Measurements from ENCODE around the gene SLC23A1.

Gene SLC23A1

DNA sequence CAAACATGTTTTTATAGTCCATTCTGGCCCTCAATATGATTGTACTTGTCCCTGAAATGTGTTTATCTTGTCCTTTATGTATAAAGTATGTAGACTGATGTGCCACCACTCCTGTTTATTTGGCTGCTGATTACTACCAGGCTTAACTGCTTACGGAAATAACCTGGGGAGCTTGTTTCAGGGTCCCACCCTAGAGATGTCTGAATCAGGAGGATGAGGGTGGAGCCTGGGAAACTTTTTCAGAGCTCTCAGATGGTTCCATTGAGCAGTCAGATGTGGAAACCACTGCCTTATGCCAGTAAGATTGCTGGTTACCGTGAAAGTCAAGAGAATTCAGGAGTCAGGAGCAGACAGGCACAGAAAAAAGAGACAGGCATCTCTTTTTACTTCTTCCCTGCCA lies 19.2 kb downstream of the SLC23A1 start (continued):
- TF ChIP-seq, protein P1, sequence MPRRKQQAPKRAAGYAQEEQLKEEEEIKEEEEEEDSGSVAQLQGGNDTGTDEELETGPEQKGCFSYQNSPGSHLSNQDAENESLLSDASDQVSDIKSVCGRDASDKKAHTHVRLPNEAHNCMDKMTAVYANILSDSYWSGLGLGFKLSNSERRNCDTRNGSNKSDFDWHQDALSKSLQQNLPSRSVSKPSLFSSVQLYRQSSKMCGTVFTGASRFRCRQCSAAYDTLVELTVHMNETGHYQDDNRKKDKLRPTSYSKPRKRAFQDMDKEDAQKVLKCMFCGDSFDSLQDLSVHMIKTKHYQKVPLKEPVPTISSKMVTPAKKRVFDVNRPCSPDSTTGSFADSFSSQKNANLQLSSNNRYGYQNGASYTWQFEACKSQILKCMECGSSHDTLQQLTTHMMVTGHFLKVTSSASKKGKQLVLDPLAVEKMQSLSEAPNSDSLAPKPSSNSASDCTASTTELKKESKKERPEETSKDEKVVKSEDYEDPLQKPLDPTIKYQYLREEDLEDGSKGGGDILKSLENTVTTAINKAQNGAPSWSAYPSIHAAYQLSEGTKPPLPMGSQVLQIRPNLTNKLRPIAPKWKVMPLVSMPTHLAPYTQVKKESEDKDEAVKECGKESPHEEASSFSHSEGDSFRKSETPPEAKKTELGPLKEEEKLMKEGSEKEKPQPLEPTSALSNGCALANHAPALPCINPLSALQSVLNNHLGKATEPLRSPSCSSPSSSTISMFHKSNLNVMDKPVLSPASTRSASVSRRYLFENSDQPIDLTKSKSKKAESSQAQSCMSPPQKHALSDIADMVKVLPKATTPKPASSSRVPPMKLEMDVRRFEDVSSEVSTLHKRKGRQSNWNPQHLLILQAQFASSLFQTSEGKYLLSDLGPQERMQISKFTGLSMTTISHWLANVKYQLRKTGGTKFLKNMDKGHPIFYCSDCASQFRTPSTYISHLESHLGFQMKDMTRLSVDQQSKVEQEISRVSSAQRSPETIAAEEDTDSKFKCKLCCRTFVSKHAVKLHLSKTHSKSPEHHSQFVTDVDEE (CRISPR knock-in tag; IDR thresholded peaks at IDR 0.05): no peak
- TF ChIP-seq, protein P2, sequence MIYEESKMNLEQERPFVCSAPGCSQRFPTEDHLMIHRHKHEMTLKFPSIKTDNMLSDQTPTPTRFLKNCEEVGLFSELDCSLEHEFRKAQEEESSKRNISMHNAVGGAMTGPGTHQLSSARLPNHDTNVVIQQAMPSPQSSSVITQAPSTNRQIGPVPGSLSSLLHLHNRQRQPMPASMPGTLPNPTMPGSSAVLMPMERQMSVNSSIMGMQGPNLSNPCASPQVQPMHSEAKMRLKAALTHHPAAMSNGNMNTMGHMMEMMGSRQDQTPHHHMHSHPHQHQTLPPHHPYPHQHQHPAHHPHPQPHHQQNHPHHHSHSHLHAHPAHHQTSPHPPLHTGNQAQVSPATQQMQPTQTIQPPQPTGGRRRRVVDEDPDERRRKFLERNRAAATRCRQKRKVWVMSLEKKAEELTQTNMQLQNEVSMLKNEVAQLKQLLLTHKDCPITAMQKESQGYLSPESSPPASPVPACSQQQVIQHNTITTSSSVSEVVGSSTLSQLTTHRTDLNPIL (CRISPR knock-in tag; IDR thresholded peaks at IDR 0.05; ENCODE audit: low read depth): no peak

DNA sequence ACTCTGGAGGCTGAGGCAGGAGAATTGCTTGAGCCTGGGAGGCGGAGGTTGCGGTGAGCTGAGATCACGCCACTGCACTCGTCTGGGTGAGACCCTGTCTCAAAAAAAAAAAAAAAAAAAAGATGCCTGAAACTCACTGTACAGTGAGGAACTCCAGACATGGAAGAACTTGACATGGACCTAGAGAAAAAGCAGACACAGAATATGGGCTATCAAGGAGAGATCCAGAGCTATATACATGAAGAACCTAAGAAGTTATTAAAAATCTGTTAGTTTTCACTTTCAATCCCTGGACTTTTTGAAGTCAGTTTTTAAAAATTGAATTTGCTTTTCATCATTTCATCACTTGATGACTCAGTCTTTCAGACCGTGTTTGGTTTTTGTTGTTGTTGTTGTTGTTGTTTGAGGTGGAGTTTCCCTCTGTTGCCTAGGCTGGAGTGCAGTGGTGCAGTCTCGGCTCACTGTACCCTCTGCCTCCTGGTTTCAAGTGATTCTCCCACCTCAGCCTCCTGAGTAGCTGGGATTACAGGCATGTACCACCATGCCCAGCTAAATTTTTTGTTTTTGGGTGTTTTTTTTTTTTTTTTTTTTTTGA lies 21.2 kb downstream of the SLC23A1 start:
- 0 out of 3 replicates have a peak, but pooled peaks have one; percentile 26 for ATAC-seq
- no peak for TF ChIP-seq BACH2 (CRISPR knock-in tag; IDR thresholded peaks at IDR 0.05; ENCODE audit: borderline replicate concordance)
- no peak for TF ChIP-seq PPARA (CRISPR knock-in tag; IDR thresholded peaks at IDR 0.05; ENCODE audit: borderline replicate concordance)
- no peak for TF ChIP-seq ZFP30 (CRISPR knock-in tag; IDR thresholded peaks at IDR 0.05)
- TF ChIP-seq, protein P3, sequence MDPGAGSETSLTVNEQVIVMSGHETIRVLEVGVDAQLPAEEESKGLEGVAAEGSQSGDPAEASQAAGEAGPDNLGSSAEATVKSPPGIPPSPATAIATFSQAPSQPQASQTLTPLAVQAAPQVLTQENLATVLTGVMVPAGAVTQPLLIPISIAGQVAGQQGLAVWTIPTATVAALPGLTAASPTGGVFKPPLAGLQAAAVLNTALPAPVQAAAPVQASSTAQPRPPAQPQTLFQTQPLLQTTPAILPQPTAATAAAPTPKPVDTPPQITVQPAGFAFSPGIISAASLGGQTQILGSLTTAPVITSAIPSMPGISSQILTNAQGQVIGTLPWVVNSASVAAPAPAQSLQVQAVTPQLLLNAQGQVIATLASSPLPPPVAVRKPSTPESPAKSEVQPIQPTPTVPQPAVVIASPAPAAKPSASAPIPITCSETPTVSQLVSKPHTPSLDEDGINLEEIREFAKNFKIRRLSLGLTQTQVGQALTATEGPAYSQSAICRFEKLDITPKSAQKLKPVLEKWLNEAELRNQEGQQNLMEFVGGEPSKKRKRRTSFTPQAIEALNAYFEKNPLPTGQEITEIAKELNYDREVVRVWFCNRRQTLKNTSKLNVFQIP (CRISPR knock-in tag; IDR thresholded peaks at IDR 0.05; ENCODE audit: borderline replicate concordance, low read depth): no peak
- no peak for TF ChIP-seq OSR1 (CRISPR knock-in tag; IDR thresholded peaks at IDR 0.05)
- no peak for TF ChIP-seq TOX (CRISPR knock-in tag; IDR thresholded peaks at IDR 0.05; ENCODE audit: borderline replicate concordance)
- TF ChIP-seq ARNTL (CRISPR knock-in tag; IDR thresholded peaks at IDR 0.05; ENCODE audit: borderline replicate concordance, low read depth): no peak
- no peak for TF ChIP-seq ZNF70 (CRISPR knock-in tag; IDR thresholded peaks at IDR 0.05)
- no peak for TF ChIP-seq ZNF565 (CRISPR knock-in tag; conservative IDR thresholded peaks at IDR 0.05; ENCODE audit: low read depth)
- TF ChIP-seq, protein P1 (CRISPR knock-in tag; IDR thresholded peaks at IDR 0.05): no peak
- TF ChIP-seq, protein P2 (CRISPR knock-in tag; IDR thresholded peaks at IDR 0.05; ENCODE audit: low read depth): no peak

DNA sequence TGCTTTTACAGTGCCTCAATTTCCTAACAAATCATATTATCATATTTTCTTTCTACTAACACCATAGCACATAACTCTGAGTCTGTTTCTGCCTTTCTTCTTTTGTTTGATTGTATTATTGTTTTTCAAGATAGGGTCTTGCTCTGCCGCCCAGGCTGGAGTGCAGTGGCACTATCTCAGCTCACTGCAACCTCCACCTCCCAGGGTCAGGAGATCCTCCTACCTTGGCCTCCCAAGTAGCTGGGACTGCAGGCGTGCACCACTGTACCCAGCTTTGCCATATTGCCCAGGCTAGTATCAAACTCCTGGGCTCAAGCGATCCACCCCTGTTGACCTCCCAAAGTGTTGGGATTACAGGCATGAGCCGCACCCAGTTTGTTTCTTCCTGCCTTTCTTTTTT lies 22.7 kb downstream of the SLC23A1 start:
- ATAC-seq: no peak
- TF ChIP-seq ZFP30 (CRISPR knock-in tag; IDR thresholded peaks at IDR 0.05) (no peak), ESRRG (CRISPR knock-in tag; IDR thresholded peaks at IDR 0.05) (no peak), TOX (CRISPR knock-in tag; IDR thresholded peaks at IDR 0.05; ENCODE audit: borderline replicate concordance) (no peak), BACH2 (CRISPR knock-in tag; IDR thresholded peaks at IDR 0.05; ENCODE audit: borderline replicate concordance) (no peak), CSDC2 (CRISPR knock-in tag; IDR thresholded peaks at IDR 0.05) (no peak), GLIS3 (CRISPR knock-in tag; IDR thresholded peaks at IDR 0.05) (no peak), ARNTL (CRISPR knock-in tag; IDR thresholded peaks at IDR 0.05; ENCODE audit: borderline replicate concordance, low read depth) (no peak), RARB (CRISPR knock-in tag; IDR thresholded peaks at IDR 0.05) (no peak)
- TF ChIP-seq, protein P3 (CRISPR knock-in tag; IDR thresholded peaks at IDR 0.05; ENCODE audit: borderline replicate concordance, low read depth): no peak
- TF ChIP-seq, protein P4, sequence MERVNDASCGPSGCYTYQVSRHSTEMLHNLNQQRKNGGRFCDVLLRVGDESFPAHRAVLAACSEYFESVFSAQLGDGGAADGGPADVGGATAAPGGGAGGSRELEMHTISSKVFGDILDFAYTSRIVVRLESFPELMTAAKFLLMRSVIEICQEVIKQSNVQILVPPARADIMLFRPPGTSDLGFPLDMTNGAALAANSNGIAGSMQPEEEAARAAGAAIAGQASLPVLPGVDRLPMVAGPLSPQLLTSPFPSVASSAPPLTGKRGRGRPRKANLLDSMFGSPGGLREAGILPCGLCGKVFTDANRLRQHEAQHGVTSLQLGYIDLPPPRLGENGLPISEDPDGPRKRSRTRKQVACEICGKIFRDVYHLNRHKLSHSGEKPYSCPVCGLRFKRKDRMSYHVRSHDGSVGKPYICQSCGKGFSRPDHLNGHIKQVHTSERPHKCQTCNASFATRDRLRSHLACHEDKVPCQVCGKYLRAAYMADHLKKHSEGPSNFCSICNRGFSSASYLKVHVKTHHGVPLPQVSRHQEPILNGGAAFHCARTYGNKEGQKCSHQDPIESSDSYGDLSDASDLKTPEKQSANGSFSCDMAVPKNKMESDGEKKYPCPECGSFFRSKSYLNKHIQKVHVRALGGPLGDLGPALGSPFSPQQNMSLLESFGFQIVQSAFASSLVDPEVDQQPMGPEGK (CRISPR knock-in tag; IDR thresholded peaks at IDR 0.05; ENCODE audit: borderline replicate concordance): no peak
